HG03558 (cell line): ENCODE measurements around the gene XRCC5.
"Not testable (repeated sequence)": the region's sequence is repeated elsewhere in the genome, so short reads cannot be mapped to it uniquely, and the experiment has no call there.

Experiments
- ATAC-seq: cut with Tn5 transposase; IDR thresholded peaks from one replicate; pipeline ENCODE4 v1.9.1; 2021; ENCODE audit warnings: moderate number of reproducible peaks; ENCODE audit not compliant: unreplicated experiment; ENCODE audit errors: extremely low read depth

XRCC5 gene

DNA sequence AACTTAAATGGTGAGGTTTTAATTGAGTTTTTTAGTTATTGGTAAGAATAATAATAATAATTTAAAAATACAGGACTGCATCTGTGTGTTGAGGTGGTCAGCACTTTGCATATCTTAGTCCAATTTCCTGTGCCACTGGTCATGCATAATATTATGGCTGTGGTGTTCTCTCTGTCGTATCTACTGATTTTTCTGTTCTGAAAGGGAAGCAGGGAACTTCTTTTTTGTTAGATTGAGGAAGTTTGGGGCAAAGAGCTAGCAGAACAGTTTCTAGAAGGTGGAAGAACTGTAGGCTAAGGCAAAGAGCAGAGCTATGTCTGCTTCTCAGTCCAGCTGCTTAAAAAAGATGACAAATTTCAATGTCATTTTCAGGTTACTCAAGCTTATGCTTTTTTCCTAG is 74.3 kb downstream of the XRCC5 start:
- no peak for ATAC-seq

DNA sequence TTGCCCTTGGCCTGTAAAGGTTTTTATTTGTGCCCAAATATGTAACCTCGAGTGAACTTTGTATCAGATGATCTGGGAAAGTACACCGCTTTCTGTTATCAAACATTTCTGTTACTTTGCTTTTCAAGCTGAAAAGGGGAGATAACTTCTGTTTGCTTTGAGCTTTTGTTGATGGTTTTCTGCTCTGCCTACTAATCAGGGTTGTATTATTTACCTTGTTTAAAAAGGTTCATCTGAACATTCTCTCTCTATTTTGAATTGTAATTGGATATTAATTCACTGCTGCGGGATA is 79.4 kb downstream of the XRCC5 start:
- no peak for ATAC-seq

DNA sequence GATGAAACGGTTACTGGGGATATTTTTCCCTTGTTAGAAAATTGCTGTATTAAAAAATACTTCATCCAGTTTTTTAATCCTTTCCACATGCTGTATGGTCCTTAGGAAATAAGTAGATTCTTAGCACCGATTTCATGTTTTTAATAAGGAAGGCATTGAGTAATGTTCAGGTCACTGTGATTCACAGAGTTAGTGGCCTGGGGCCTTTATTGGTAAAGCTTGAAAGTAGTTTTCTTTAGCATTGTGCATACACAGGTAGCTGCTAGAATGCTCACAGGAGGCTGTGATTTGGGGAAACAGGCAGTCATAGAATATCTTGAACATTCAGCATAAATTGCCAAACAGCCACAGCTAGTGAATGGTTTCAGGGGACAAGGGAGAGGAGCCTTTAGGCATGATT is 79.8 kb downstream of the XRCC5 start:
- no peak for ATAC-seq

DNA sequence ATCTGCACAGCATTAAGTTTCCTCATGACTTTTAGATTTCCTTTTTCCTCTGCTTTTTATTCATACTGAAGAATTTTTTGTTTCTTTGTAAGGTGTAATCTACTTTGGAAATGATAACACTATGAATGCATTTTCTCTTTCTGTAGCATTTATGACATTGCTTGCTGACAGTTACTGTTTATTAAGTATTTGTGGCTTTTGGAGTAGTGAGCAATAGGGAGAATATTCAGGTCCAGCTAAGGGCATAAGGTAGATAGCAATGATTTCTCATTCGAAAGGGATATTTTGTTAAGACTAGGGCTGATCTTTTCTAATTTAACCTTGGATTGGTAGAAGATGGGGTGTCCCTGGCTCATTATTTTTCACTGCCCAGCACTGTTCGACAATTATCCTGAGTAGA is 80.3 kb downstream of the XRCC5 start:
- ATAC-seq, result no peak

DNA sequence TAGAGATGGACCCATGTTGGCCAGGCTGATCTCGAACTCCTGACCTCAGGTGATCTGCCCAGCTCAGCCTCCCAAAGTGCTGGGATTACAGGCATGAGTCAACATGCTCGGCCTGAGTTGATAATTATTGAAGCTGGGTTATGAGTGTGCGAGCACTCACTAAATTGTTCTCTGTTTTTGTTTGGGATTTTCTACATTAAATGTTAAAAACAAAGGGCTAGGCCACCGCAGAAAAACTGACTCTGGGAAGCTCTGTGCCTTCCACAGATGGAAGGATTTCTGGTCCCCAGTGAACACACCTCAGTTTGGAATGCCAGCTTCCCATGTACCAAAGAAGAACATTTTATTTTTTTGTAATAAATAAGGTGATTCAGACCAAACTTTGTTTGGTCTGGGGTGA is 83.0 kb downstream of the XRCC5 start:
- ATAC-seq, result no peak

DNA sequence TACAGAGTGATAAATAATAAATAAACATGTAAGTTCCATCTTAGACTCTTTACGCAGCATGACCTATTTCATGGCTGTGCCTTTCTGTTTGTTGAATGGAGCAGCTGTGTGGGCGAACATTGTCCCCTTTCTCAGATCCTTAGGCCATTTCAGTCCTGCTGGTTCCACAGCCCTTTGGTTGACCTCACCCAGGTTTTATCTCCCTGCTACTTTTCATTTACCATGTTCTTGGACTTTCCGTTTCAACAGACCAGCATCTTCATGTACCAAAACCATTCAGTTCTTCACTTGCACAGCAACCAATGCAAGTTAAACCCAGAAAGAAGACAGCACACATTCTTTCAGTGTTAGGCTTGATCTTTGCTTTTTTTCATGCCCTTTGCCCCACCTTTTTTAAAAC is 83.8 kb downstream of the XRCC5 start:
- no peak for ATAC-seq

DNA sequence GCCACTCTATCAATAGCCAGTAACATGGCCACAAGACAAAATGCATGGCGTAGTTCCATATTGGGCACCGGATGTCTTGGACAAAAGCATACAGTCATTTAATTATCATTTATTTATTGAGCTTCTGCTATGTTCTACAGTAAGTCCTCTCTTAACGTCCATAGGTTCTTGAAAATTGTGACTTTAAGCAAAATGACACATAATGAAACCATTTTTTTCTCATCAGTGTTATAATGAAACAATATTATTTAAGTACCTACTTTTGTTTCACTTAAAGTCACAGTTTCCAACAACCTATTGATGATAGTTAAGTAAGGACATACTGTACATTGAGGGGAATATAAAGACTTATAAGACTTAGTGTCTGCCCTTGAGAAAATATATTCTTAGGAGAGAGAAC is 84.9 kb downstream of the XRCC5 start:
- ATAC-seq, result no peak

DNA sequence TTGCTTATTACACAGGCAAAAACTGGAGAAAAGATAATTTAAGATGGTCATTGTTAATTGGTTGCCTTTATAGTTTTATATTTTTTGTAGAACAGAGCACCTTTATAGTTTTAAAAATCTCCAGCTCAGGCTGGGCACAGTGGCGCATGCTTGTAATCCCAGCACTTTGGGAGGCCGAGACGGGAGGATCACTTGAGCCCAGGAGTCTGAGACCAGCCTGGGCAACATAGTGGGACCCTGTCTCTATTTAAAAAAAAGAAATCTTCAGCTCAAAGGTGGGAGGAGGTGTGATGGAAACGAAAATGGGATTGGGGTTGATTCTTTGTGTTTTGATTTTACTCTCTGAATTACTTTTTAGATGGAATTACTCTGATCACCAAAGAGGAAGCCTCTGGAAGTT is 85.4 kb downstream of the XRCC5 start:
- no peak for ATAC-seq

DNA sequence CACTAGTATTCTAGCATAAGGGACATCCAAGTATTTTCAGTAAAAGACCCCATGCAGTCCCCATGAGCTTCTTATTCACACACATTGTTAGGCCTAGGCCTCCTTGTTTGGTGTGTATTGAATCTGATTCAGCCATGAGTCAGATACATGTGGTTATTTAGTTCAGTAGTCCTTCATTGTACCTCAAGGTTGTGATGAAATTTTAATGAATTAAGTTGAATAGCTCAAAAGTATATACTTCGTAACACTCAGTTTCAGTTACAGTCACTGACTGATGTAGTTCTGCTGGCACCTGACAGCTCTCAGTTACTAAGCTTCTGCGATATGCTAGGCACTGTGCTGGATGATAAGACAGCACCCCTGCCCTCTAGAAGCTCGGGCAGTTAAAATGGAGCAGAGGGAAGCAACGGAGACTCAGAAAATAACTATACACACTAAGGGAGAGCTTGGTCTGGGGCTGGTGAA is 86.4 kb downstream of the XRCC5 start:
- no peak for ATAC-seq

DNA sequence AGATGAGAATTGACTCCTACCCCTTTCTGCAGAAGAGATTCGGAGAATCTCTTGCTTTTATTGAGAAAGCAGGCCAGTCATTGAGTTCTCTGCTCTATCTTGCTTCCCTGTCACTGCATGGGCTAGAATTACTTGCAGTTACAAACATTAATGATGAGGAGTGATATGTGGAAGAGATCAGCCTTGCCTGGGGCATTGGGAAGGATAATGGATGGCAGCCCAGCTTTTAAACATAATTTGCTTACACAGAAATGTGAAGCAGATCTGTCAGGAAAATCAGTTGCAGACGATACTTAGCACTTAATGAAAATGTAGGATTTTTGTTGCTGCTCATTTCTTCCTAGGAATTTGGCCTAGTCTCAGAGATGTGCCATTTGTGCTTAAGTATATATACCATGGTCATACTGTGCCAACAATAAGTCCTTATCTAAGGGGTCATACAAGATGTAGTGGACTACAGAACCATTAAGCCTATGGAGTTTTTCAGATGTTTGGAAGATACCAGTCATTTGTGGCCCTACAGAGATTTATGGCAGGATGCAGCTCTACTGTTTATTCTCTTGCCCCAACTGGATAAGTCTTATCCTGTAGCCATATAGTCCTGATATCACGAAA is 92.7 kb downstream of the XRCC5 start:
- no peak for ATAC-seq

DNA sequence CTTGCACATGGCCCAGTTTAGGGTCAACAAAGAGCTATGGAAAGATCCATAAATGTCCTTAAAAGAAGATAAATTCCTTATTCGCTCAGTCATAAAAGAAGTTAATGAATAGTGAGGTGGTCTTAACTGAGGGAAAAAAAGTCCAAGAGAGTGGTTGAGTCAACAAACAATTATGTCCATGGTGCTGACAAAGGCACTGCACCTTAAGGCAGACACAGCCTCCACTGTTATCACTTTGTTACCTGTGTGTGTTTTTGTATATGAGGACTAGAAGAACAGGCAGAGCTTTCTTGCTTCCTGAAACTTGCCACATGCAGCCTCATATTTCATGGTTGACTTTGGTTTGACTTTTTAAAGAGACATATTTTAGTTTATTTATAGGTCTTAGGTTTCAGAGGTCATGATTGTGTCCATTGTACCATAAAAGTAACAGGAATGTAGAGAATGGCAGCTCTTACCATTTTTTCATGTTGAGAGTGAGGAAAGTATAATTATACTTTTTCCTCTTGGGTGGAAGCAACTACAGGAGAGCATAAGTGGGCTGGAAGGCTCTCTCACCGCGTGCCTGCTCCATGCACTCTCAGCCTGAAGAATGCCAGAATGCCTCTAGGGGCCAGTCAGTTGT is 93.6 kb downstream of the XRCC5 start:
- no peak for ATAC-seq

DNA sequence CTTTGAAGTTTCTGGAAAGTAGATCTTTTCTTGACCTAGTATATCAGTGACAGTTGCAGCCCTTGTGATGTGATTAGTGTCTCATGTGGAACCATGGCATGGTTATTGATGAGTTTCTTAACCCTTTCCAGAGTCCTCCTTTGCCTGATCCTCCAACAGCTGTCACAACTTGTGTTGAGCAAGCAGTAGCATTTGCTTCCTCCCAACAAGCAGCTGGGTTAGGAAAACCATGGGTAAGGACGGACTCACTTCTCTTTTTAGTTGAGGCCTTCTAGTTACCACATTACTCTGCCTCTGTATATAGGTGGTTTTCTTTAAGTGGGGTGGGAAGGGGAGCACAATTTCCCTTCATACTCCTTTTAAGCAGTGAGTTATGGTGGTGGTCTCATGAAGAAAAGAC is 96.3 kb downstream of the XRCC5 start:
- no peak for ATAC-seq

DNA sequence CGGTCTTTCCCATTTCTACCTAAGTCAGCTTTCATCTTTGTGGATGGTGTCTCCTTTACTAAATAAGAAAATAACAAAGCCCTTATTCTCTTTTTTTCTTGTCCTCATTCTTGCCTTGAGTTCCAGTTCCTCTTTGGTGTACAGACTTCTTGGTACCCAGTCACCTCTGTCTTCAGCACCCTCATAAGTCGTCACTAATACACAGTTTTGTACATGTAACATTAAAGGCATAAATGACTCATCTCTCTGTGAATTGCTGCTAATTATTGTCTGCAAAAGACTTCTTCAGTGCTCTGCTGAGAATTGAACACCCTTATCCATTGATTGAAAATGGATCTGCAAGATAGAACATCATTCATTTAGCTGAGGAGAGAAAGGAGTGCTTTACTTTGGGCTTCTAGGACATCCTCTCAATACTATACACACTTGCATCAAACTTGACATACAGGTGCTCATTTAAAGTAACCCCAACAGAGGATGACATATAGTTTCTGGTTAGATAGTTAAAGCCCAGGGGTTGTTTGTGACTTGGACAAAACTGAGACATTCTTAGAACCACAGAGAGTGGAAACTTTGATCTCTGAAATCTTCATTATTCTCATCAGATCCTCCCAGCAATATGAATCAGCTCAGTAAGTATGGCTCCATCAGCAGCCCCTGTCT is 97.0 kb downstream of the XRCC5 start:
- peak; percentile 58 for ATAC-seq

DNA sequence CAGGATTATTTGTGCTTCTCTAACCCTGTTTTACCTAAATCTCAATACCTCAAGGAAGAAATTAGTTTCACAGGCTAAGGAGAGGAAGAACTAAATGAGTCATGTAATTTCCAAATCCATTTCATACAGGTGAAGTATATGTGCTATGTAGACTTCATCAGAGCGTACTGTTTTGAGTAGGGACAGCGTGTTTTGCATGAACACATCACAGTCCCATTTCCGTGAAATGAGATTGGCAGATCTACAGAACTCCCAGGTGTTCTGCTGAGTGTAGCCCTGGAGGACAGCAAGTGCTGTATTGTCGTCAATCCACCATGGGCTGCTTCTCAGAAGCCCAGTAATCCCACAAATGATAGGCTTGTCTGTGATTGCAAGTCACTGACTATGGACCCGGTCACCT is 97.7 kb downstream of the XRCC5 start:
- peak; percentile 47 for ATAC-seq

DNA sequence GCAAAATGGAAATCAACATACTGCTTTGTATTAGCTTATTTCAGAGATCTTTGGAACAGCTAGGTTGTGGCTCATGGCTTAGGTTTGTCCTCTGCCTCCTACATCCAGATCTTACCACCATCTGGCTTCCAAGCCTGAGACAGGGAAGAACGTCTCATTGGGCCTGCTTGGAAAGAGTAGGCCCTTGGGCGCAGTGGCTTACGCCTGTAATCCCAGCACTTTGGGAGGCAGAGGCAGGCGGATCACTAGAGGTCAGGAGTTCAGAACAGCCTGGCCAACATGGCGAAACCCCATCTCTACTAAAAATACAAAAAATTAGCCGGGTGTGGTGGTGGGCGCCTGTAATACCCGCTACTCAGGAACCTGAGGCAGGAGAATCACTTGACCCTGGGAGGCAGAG is 99.5 kb downstream of the XRCC5 start:
- ATAC-seq, result not testable (repeated sequence)

DNA sequence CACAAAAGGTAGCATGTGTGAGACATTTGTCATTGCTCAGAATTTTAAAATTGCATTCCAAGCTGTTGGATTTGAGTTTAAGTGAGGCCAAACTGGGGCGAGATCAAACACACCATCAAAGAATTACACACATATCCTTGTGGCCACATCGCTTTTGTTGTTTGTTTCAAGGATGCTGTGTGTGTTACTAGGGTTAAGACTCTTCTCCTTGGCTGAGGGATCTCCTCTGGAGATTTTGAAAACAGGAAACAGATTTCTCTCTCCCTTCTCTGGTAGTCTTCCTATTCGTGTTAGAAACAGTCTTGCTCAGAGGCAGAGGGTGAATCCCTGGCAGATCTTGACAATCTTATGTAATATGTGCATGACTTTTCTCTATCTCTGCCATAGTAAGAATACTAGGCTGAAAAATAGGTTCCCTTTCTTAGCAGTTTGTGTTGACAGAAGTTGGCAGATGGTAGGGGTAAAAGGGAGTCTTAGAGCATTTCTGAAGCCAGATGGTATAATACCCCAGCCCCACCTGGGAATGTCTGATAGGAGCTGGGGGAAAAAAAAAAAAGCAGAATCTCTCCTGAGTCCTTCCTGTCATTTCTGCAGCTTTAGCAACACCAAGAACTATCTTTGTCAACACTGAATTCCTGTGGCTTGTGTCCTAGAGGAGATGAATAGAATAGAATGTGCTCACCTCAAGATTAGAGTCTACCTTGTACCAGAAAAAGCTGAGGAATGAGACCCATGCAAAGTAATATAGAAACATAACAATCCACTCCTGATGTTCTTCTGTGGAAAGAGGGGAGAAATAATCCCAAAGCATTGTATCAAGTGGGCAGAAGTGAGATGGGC is 101.8 kb downstream of the XRCC5 start:
- no peak for ATAC-seq

DNA sequence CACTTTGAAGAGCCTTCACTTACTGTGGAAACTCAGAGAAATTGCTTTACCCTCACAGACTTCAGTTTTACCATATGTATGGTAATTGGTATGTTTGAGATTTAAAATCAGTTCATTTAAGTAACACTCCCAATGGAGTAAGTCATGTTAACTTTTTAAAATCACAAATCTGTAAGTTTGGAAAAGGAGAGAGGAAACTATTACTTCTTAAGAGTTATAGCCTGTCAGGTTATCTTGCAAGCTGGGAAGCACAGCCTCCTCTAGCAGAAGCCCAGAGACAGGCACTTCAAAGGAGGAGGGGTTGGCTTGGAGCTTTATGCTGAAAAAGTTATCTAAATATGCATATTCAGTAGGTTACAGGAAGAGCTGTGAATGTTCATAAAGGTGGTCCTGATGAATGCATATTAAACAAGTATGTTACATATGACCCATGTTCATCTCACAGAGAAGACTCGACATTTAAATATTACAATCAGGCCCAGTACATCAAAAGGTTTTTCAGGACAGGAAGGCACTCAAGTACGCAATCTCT is 102.5 kb downstream of the XRCC5 start:
- no peak for ATAC-seq

DNA sequence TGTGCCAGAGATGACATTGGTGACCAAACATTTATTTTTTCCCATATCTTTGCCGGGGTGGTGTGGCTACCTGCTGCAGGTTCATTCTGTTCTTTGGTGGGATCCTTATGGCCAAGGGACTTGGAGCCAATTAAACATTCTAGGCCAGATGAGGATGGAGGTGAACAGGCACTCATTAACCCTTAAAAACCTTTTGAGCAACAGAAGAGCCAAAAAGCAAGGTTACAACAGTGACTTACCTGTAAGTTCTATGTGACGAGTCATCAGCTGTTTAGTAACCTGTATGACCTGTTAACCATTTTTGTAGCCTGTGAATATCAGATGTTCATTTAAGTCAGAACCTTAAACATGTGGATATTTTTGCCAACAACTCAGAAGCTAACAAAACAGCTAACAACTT is 105.6 kb downstream of the XRCC5 start:
- no peak for ATAC-seq

DNA sequence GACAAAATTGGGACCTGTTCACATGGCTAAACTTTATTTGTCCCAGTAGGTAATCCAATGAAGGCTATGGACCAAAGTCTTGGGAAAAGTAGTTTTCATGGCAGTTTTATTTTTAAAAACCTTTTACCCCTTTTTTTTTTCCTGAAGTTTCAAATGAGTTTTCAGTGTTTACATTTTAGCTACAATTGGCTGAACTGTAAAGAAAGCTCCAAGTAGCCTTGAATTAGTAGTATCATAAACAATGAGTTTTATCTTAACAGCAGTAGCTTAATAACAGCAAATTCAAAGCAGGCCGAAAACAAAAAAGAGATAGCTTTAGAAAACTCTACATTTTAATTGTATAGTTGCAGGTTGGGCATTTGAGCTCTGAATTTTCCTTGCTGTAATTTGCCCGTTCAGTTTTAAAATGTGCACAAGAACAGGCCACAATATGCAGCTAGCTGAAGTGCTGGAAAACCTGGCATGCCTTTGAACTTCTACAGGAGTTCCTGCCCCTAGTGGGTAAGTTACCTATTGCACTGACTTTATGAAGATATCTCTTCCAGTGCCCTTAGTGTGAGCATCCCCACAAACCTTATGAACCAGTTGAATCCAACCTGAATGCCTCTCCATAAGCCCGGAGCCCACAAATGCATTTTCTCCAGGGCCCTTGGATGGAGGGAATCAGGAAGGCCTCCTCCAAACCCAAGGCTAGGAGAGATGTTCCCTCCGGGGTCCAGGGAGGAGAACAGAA is 106.7 kb downstream of the XRCC5 start:
- no peak for ATAC-seq
